KOPT-K1 (cell line): ENCODE data around the gene B3GNT2.
"Not testable (repeated sequence)": the region's sequence is repeated elsewhere in the genome, so short reads cannot be mapped to it uniquely, and the experiment has no call there.

Source experiments
- H3K27ac ChIP-seq: fragments of 200-600 bp; sonication (generic); 2 replicates; pipeline ENCODE4 v1.5.1; 2016; ENCODE audit warnings: antibody characterized with exemption, mild to moderate bottlenecking, low read depth, low read length; ENCODE audit not compliant: poor library complexity, severe bottlenecking
- H3K36me3 ChIP-seq: fragments of 200-600 bp; sonication (generic); 2 replicates; pipeline ENCODE4 v1.5.1; 2017; ENCODE audit warnings: antibody characterized with exemption, mild to moderate bottlenecking, low read length, moderate library complexity; ENCODE audit not compliant: insufficient read depth
- H3K9me3 ChIP-seq: fragments of 200-600 bp; sonication (generic); 2 replicates; pipeline ENCODE4 v1.5.1; 2017; ENCODE audit warnings: antibody characterized with exemption, low read length, mild to moderate bottlenecking; ENCODE audit not compliant: insufficient read depth, poor library complexity, severe bottlenecking

The B3GNT2 gene

GRCh38 chr2:62195421-62196277 lies at the start of gene B3GNT2:
B3GNT2 (plus strand) TSS chr2:62196115; CDS start chr2:62222221, 26,106 bp downstream.
- Histone ChIP-seq H3K27ac (peak within 1 kb of the TSS; percentile 94), H3K9me3 (no peaks in the 10 kb centered on the region), H3K36me3 (no peaks in the 10 kb centered on the region)

GRCh38 chr2:62146790-62147189 lies 49.1 kb upstream of the B3GNT2 start:
- H3K9me3 ChIP-seq, H3K36me3 ChIP-seq: not testable (repeated sequence)
- peak overlapping the region; percentile 53 for H3K27ac ChIP-seq

- Histone ChIP-seq H3K9me3 (no peaks in the 10 kb centered on the region), H3K27ac (no peak overlapping the region), H3K36me3 (no peaks in the 10 kb centered on the region)
Observed at GRCh38 chr2:62147610-62148301, 48.2 kb upstream of the B3GNT2 start.

- Histone ChIP-seq H3K27ac (no peak overlapping the region), H3K36me3 (no peaks in the 10 kb centered on the region), H3K9me3 (peaks cover under 1% of the 10 kb centered on the region)
Observed at GRCh38 chr2:62149708-62150107, 46.2 kb upstream of the B3GNT2 start.

- Histone ChIP-seq H3K27ac (no peak overlapping the region), H3K9me3 (peaks cover 11% of the 10 kb centered on the region), H3K36me3 (no peaks in the 10 kb centered on the region)
Observed at GRCh38 chr2:62150597-62151305, 45.2 kb upstream of the B3GNT2 start.

- Histone ChIP-seq H3K36me3 (no peaks in the 10 kb centered on the region), H3K9me3 (peaks cover 12% of the 10 kb centered on the region), H3K27ac (no peak overlapping the region)
Observed at GRCh38 chr2:62151306-62151638, 44.6 kb upstream of the B3GNT2 start.

GRCh38 chr2:62152000-62152399 lies 43.9 kb upstream of the B3GNT2 start:
- no peak overlapping the region for H3K27ac ChIP-seq
- no peaks in the 10 kb centered on the region for H3K36me3 ChIP-seq
- peaks cover 12% of the 10 kb centered on the region for H3K9me3 ChIP-seq

GRCh38 chr2:62156861-62157496 lies 38.9 kb upstream of the B3GNT2 start:
- H3K36me3 ChIP-seq: no peaks in the 10 kb centered on the region
- H3K27ac ChIP-seq: no peak overlapping the region
- H3K9me3 ChIP-seq: peaks cover 12% of the 10 kb centered on the region

GRCh38 chr2:62158444-62159121 lies 37.3 kb upstream of the B3GNT2 start:
- H3K27ac ChIP-seq: no peak overlapping the region
- H3K9me3 ChIP-seq: peaks cover 12% of the 10 kb centered on the region
- H3K36me3 ChIP-seq: no peaks in the 10 kb centered on the region

- not testable (repeated sequence) for H3K27ac ChIP-seq, H3K9me3 ChIP-seq, H3K36me3 ChIP-seq
Observed at GRCh38 chr2:62160691-62161090, 35.2 kb upstream of the B3GNT2 start.

GRCh38 chr2:62163106-62163831 lies 32.6 kb upstream of the B3GNT2 start:
- Histone ChIP-seq H3K9me3 (no peaks in the 10 kb centered on the region), H3K36me3 (no peaks in the 10 kb centered on the region), H3K27ac (no peak overlapping the region)

- Histone ChIP-seq H3K9me3 (no peaks in the 10 kb centered on the region), H3K36me3 (no peaks in the 10 kb centered on the region), H3K27ac (no peak overlapping the region)
Observed at GRCh38 chr2:62163834-62164233, 32.1 kb upstream of the B3GNT2 start.

GRCh38 chr2:62175728-62176127 lies 20.2 kb upstream of the B3GNT2 start:
- no peaks in the 10 kb centered on the region for H3K36me3 ChIP-seq
- no peaks in the 10 kb centered on the region for H3K9me3 ChIP-seq
- H3K27ac ChIP-seq: no peak overlapping the region

GRCh38 chr2:62176801-62177200 lies 19.1 kb upstream of the B3GNT2 start:
- peak overlapping the region; percentile 32 for H3K27ac ChIP-seq

More at GRCh38 chr2:62176801-62177200, 19.1 kb upstream of the B3GNT2 start:
- no peaks in the 10 kb centered on the region for H3K36me3 ChIP-seq
- H3K9me3 ChIP-seq: no peaks in the 10 kb centered on the region
